WTC11 (cell line): ENCODE results near the gene RPL14. TPM values are rescaled to one million over a fixed set of nuclear protein-coding genes. Genes with fewer than 3 reads are reported as not detected.

Experiments
- ATAC-seq: fragments of 200-7000 bp; cut with Tn5 transposase; 2 replicates; pipeline ENCODE4 v1.10.0; 2021; ENCODE audit warnings: mild to moderate bottlenecking, moderate library complexity
- CTCF ChIA-PET: fragments of 300-600 bp; sonication (Branson Sonifier 250); formaldehyde crosslinking; loops from one replicate; lab custom pipeline; 2021; ENCODE audit warnings: antibody characterized with exemption; lab: Charles Lee
- POLR2A ChIA-PET: fragments of 350-600 bp; sonication (Branson Sonifier 250); formaldehyde crosslinking; loops from one replicate; lab custom pipeline; 2021; ENCODE audit warnings: antibody characterized with exemption; lab: Charles Lee
- DNase-seq: peaks from one replicate; pipeline ENCODE4 v3.0.0; 2021; ENCODE audit warnings: low spot score
- H3K27ac Mint-ChIP-seq: 2 replicates; pipeline ENCODE4 v1.8.0; 2021; ENCODE audit warnings: mixed read lengths
- H3K27me3 Mint-ChIP-seq: 2 replicates; pipeline ENCODE4 v1.8.0; 2021; ENCODE audit warnings: low read depth, mild to moderate bottlenecking, moderate library complexity, mixed read lengths
- H3K36me3 Mint-ChIP-seq: 2 replicates; pipeline ENCODE4 v1.8.0; 2021; ENCODE audit warnings: mixed read lengths
- H3K4me1 Mint-ChIP-seq: 2 replicates; pipeline ENCODE4 v1.8.0; 2022; ENCODE audit warnings: mixed read lengths
- H3K4me3 Mint-ChIP-seq: 2 replicates; pipeline ENCODE4 v1.8.0; 2021; ENCODE audit warnings: mild to moderate bottlenecking, moderate library complexity, mixed read lengths
- H3K9me3 Mint-ChIP-seq: 2 replicates; pipeline ENCODE4 v1.8.0; 2021; ENCODE audit warnings: mixed read lengths
- ATF6 ChIP-seq: sonication (generic); formaldehyde crosslinking; IDR thresholded peaks from 2 replicates; pipeline ENCODE4 v1.8.1; 2023; ENCODE audit warnings: mild to moderate bottlenecking, missing genetic modification reagents
- CREB1 ChIP-seq: sonication (generic); formaldehyde crosslinking; IDR thresholded peaks from 2 replicates; pipeline ENCODE4 v1.8.0; 2023; ENCODE audit warnings: mild to moderate bottlenecking, missing genetic modification reagents
- ELF4 ChIP-seq: sonication (generic); formaldehyde crosslinking; IDR thresholded peaks from 2 replicates; pipeline ENCODE4 v1.8.1; 2022; ENCODE audit warnings: low read depth, mild to moderate bottlenecking, moderate library complexity, missing genetic modification reagents
- ESRRA ChIP-seq: sonication (generic); formaldehyde crosslinking; IDR thresholded peaks from 2 replicates; pipeline ENCODE4 v1.8.1; 2022; ENCODE audit warnings: mild to moderate bottlenecking, missing genetic modification reagents, borderline replicate concordance
- GABPB1 ChIP-seq: sonication (generic); formaldehyde crosslinking; IDR thresholded peaks from 2 replicates; pipeline ENCODE4 v1.8.1; 2023; ENCODE audit warnings: mild to moderate bottlenecking, missing genetic modification reagents
- MYBL2 ChIP-seq: sonication (generic); formaldehyde crosslinking; IDR thresholded peaks from 2 replicates; pipeline ENCODE4 v1.8.1; 2023; ENCODE audit warnings: mild to moderate bottlenecking, moderate library complexity, missing genetic modification reagents
- NFATC4 ChIP-seq: fragments of 250-450 bp; sonication (Bioruptor Pico); IDR thresholded peaks from 2 replicates; pipeline ENCODE4 v1.9.0; 2021; ENCODE audit warnings: mild to moderate bottlenecking
- NFYB ChIP-seq: sonication (generic); formaldehyde crosslinking; conservative IDR thresholded peaks from 2 replicates; pipeline ENCODE4 v1.8.0; 2022; ENCODE audit warnings: low read depth, missing genetic modification reagents
- SMAD3 ChIP-seq: sonication (generic); formaldehyde crosslinking; IDR thresholded peaks from 2 replicates; pipeline ENCODE4 v1.8.0; 2022; ENCODE audit warnings: missing genetic modification reagents, mild to moderate bottlenecking, borderline replicate concordance
- ZNF121 ChIP-seq: sonication (generic); formaldehyde crosslinking; IDR thresholded peaks from 2 replicates; pipeline ENCODE4 v1.8.0; 2023; ENCODE audit warnings: missing genetic modification reagents
- ZNF138 ChIP-seq: sonication (generic); formaldehyde crosslinking; conservative IDR thresholded peaks from 2 replicates; pipeline ENCODE4 v1.8.1; 2022; ENCODE audit warnings: mild to moderate bottlenecking, moderate library complexity, missing genetic modification reagents
- ZNF219 ChIP-seq: sonication (generic); formaldehyde crosslinking; IDR thresholded peaks from 2 replicates; pipeline ENCODE4 v1.8.0; 2023; ENCODE audit warnings: missing genetic modification reagents, mild to moderate bottlenecking, borderline replicate concordance
- ZNF232 ChIP-seq: sonication (generic); formaldehyde crosslinking; IDR thresholded peaks from 2 replicates; pipeline ENCODE4 v1.8.0; 2022; ENCODE audit warnings: mild to moderate bottlenecking, missing genetic modification reagents
- total RNA-seq: library from RNA; stranded (reverse); gene quantifications from 3 replicates; pipeline ENCODE4 v1.2.3, GENCODE V29; 2021
- TF ChIP-seq, protein P1 (sequence below): fragments of 250-450 bp; sonication (Bioruptor Pico); IDR thresholded peaks from 2 replicates; pipeline ENCODE4 v1.9.0; 2021; ENCODE audit warnings: moderate library complexity, mild to moderate bottlenecking, inconsistent platforms, borderline replicate concordance
- TF ChIP-seq, protein P2 (sequence below): sonication (generic); formaldehyde crosslinking; conservative IDR thresholded peaks from 2 replicates; pipeline ENCODE4 v1.8.1; 2023; ENCODE audit warnings: mild to moderate bottlenecking, low read depth, missing genetic modification reagents, moderate library complexity
- TF ChIP-seq, protein P3 (sequence below): sonication (generic); formaldehyde crosslinking; IDR thresholded peaks from 2 replicates; pipeline ENCODE4 v1.8.1; 2022; ENCODE audit warnings: missing genetic modification reagents, borderline replicate concordance
- TF ChIP-seq, protein P4 (sequence below): sonication (generic); formaldehyde crosslinking; IDR thresholded peaks from 2 replicates; pipeline ENCODE4 v1.8.1; 2023; ENCODE audit warnings: mild to moderate bottlenecking, missing genetic modification reagents, borderline replicate concordance
- TF ChIP-seq, protein P5 (sequence below): sonication (generic); formaldehyde crosslinking; IDR thresholded peaks from 2 replicates; pipeline ENCODE4 v1.8.0; 2023; ENCODE audit warnings: missing genetic modification reagents
- TF ChIP-seq, protein P6 (sequence below): sonication (generic); formaldehyde crosslinking; IDR thresholded peaks from 2 replicates; pipeline ENCODE4 v1.8.1; 2022; ENCODE audit warnings: mild to moderate bottlenecking, moderate library complexity, missing genetic modification reagents

Gene RPL14
- total RNA-seq, 1 experiment from 2014 or later, result 2,816 TPM

DNA sequence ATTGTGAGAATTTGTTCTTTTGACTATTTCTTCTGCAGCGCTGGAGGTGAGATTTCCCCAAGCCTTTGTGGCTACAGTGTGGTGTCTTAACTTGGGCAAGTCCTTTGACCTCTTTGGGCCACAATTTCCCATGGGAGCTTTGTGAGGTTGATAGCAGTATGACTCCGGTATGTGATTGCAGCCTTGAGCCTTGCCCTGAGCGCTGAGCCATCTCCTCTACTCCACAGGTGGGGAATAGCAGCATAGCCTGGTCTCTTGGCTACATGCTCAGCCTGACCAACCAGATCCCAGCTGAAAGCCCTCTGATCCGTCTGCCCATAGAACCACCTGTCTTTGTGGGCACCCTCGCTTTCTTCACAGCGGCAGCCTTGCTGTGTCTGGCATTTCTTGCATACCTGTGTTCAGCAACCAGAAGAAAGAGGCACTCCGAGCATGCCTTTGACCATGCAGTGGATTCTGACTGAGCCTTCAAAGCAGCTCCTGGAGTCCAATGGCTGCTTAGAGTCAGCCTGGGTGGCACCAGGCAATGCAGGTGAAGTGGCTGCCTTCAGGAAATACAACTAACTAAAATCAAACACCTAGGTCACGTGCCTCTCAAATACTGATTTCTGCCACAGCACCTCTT is 30.0 kb upstream of the RPL14 start (continued):
- TF ChIP-seq MYBL2 (CRISPR knock-in tag) (no peak), ZNF219 (CRISPR knock-in tag) (no peak), NFATC4 (no peak), ZNF232 (no peak), SMAD3 (CRISPR knock-in tag) (no peak)
- TF ChIP-seq, protein P1, sequence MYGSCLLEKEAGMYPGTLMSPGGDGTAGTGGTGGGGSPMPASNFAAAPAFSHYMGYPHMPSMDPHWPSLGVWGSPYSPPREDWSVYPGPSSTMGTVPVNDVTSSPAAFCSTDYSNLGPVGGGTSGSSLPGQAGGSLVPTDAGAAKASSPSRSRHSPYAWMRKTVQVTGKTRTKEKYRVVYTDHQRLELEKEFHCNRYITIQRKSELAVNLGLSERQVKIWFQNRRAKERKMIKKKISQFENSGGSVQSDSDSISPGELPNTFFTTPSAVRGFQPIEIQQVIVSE (CRISPR knock-in tag), result no peak

DNA sequence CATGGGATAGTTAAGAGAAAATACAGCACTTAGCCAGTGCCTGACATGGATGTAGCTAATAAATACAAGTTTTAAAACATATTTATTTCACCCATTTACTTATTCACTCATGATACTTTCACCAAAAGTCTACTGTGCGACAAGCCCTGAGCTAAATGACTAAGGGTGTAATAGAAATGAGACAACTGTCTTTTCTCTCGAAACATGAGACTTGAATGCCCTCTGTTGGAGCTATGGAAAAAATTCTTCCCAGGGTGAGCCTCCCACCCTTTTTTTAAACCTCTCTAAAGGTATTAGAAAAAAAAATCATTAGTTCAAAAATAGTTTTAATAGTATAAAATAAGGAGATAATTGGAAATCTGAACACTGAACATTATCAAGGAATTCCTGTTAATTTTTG is 24.3 kb upstream of the RPL14 start:
- Mint-ChIP-seq H3K27ac (no peak overlapping the region), H3K4me3 (no peak overlapping the region), H3K27me3 (no peaks in the 10 kb centered on the region), H3K9me3 (peaks cover 6% of the 10 kb centered on the region; the same call in 1 of the 2 replicates), H3K4me1 (peaks cover 7% of the 10 kb centered on the region), H3K36me3 (no peaks in the 10 kb centered on the region)
- CTCF ChIA-PET, result interaction anchor here (0.6 to 1.8 kb wide), 6 partner anchors 27 to 620 kb away, joined by 3 to 33 read pairs (median 3); partner anchors contain the start of genes EIF1B and ENTPD3
- DNase-seq (no peak), ATAC-seq (no peak)
- POLR2A ChIA-PET, result interaction anchor here (0.6 to 0.7 kb wide), 2 partner anchors 24 to 145 kb away, joined by 3 to 5 read pairs; partner anchors contain the start of gene RPL14
- TF ChIP-seq, protein P2, sequence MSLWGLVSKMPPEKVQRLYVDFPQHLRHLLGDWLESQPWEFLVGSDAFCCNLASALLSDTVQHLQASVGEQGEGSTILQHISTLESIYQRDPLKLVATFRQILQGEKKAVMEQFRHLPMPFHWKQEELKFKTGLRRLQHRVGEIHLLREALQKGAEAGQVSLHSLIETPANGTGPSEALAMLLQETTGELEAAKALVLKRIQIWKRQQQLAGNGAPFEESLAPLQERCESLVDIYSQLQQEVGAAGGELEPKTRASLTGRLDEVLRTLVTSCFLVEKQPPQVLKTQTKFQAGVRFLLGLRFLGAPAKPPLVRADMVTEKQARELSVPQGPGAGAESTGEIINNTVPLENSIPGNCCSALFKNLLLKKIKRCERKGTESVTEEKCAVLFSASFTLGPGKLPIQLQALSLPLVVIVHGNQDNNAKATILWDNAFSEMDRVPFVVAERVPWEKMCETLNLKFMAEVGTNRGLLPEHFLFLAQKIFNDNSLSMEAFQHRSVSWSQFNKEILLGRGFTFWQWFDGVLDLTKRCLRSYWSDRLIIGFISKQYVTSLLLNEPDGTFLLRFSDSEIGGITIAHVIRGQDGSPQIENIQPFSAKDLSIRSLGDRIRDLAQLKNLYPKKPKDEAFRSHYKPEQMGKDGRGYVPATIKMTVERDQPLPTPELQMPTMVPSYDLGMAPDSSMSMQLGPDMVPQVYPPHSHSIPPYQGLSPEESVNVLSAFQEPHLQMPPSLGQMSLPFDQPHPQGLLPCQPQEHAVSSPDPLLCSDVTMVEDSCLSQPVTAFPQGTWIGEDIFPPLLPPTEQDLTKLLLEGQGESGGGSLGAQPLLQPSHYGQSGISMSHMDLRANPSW (CRISPR knock-in tag), result no peak
- TF ChIP-seq, protein P3, sequence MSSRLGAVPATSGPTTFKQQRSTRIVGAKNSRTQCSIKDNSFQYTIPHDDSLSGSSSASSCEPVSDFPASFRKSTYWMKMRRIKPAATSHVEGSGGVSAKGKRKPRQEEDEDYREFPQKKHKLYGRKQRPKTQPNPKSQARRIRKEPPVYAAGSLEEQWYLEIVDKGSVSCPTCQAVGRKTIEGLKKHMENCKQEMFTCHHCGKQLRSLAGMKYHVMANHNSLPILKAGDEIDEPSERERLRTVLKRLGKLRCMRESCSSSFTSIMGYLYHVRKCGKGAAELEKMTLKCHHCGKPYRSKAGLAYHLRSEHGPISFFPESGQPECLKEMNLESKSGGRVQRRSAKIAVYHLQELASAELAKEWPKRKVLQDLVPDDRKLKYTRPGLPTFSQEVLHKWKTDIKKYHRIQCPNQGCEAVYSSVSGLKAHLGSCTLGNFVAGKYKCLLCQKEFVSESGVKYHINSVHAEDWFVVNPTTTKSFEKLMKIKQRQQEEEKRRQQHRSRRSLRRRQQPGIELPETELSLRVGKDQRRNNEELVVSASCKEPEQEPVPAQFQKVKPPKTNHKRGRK, result no peak
- TF ChIP-seq ESRRA (CRISPR knock-in tag), result no peak
- TF ChIP-seq, protein P4, sequence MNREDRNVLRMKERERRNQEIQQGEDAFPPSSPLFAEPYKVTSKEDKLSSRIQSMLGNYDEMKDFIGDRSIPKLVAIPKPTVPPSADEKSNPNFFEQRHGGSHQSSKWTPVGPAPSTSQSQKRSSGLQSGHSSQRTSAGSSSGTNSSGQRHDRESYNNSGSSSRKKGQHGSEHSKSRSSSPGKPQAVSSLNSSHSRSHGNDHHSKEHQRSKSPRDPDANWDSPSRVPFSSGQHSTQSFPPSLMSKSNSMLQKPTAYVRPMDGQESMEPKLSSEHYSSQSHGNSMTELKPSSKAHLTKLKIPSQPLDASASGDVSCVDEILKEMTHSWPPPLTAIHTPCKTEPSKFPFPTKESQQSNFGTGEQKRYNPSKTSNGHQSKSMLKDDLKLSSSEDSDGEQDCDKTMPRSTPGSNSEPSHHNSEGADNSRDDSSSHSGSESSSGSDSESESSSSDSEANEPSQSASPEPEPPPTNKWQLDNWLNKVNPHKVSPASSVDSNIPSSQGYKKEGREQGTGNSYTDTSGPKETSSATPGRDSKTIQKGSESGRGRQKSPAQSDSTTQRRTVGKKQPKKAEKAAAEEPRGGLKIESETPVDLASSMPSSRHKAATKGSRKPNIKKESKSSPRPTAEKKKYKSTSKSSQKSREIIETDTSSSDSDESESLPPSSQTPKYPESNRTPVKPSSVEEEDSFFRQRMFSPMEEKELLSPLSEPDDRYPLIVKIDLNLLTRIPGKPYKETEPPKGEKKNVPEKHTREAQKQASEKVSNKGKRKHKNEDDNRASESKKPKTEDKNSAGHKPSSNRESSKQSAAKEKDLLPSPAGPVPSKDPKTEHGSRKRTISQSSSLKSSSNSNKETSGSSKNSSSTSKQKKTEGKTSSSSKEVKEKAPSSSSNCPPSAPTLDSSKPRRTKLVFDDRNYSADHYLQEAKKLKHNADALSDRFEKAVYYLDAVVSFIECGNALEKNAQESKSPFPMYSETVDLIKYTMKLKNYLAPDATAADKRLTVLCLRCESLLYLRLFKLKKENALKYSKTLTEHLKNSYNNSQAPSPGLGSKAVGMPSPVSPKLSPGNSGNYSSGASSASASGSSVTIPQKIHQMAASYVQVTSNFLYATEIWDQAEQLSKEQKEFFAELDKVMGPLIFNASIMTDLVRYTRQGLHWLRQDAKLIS (CRISPR knock-in tag), result no peak
- no peak for TF ChIP-seq ZNF121
- no peak for TF ChIP-seq ELF4 (CRISPR knock-in tag)
- no peak for TF ChIP-seq ZNF138

DNA sequence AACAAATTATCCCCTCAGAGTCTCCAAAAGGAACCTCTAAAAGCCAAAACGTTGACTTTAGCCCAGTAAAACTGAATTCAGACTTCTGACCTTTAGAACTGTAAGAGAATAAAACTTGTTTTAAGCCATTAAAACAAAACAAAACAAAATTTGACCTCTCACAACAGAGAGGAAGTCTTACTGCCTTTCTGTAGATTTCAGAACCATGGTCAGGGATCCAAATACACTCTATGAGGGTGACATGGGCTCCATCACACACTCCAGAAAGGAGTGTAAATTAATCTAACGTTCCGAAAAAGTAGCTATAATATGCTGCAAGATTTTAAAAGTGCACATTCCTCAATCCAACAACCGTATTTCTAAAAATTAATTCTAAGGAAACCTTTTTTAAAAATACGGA is 19.2 kb upstream of the RPL14 start:
- ATAC-seq (peak; percentile 30; the same call in 1 of the 2 replicates), DNase-seq (no peak)
- Mint-ChIP-seq H3K4me1 (no peaks in the 10 kb centered on the region), H3K27ac (no peak overlapping the region), H3K27me3 (no peaks in the 10 kb centered on the region; the same call in 1 of the 2 replicates), H3K9me3 (peaks cover 11% of the 10 kb centered on the region), H3K36me3 (no peaks in the 10 kb centered on the region), H3K4me3 (no peak overlapping the region)
- ChIA-PET CTCF (interaction anchor here (1.2 kb wide), 1 partner anchor 8 kb away, joined by 3 read pairs; no protein-coding TSS in a partner anchor), POLR2A (no interaction called here)
- TF ChIP-seq ZNF232 (no peak), ATF6 (CRISPR knock-in tag) (no peak), CREB1 (CRISPR knock-in tag) (no peak), GABPB1 (CRISPR knock-in tag) (no peak), NFYB (CRISPR knock-in tag) (no peak), ZNF138 (no peak)
- TF ChIP-seq, protein P5, sequence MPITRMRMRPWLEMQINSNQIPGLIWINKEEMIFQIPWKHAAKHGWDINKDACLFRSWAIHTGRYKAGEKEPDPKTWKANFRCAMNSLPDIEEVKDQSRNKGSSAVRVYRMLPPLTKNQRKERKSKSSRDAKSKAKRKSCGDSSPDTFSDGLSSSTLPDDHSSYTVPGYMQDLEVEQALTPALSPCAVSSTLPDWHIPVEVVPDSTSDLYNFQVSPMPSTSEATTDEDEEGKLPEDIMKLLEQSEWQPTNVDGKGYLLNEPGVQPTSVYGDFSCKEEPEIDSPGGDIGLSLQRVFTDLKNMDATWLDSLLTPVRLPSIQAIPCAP (CRISPR knock-in tag), result no peak
- TF ChIP-seq, protein P6, sequence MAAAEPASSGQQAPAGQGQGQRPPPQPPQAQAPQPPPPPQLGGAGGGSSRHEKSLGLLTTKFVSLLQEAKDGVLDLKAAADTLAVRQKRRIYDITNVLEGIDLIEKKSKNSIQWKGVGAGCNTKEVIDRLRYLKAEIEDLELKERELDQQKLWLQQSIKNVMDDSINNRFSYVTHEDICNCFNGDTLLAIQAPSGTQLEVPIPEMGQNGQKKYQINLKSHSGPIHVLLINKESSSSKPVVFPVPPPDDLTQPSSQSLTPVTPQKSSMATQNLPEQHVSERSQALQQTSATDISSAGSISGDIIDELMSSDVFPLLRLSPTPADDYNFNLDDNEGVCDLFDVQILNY (CRISPR knock-in tag), result no peak
